Hepatocyte (in vitro differentiated cells): Measurements from ENCODE around the gene CHD5. TPM values are rescaled to one million over a fixed set of nuclear protein-coding genes. Genes with fewer than 3 reads are reported as not detected.

Experiments
- DNase-seq: peaks from one replicate; pipeline ENCODE4 v3.0.0-alpha.2; 2016; ENCODE audit warnings: low spot score
- H2AFZ ChIP-seq: fragments of 200-600 bp; sonication (generic); 2 replicates; pipeline ENCODE4 v1.6.0; 2016; ENCODE audit warnings: antibody characterized with exemption, mild to moderate bottlenecking
- H3K27ac ChIP-seq: fragments of 200-600 bp; sonication (generic); 2 replicates; pipeline ENCODE4 v1.5.1; 2016; ENCODE audit warnings: mild to moderate bottlenecking
- H3K27me3 ChIP-seq: fragments of 200-600 bp; sonication (generic); 2 replicates; pipeline ENCODE4 v1.6.1; 2016
- H3K36me3 ChIP-seq: fragments of 200-600 bp; sonication (generic); replicated peaks from 2 replicates; pipeline ENCODE4 v1.5.1; 2016; ENCODE audit warnings: low read depth; ENCODE audit not compliant: insufficient read depth
- H3K4me1 ChIP-seq: fragments of 200-600 bp; sonication (generic); 2 replicates; pipeline ENCODE4 v1.5.1; 2016; ENCODE audit warnings: mild to moderate bottlenecking, moderate library complexity; ENCODE audit not compliant: insufficient read depth
- H3K4me2 ChIP-seq: fragments of 200-600 bp; sonication (generic); 2 replicates; pipeline ENCODE4 v1.6.0; 2016
- H3K4me3 ChIP-seq: fragments of 200-600 bp; sonication (generic); 2 replicates; pipeline ENCODE4 v1.5.1; 2016; ENCODE audit warnings: mild to moderate bottlenecking
- H3K79me2 ChIP-seq: fragments of 200-600 bp; sonication (generic); 2 replicates; pipeline ENCODE4 v1.6.0; 2017; ENCODE audit warnings: mild to moderate bottlenecking
- H3K9me2 ChIP-seq: fragments of 200-600 bp; sonication (generic); replicated peaks from 2 replicates; pipeline ENCODE4 v1.6.0; 2017; ENCODE audit warnings: mild to moderate bottlenecking; ENCODE audit not compliant: insufficient read depth
- H3K9me3 ChIP-seq: fragments of 200-600 bp; sonication (generic); 2 replicates; pipeline ENCODE4 v1.5.1; 2016; ENCODE audit warnings: low read depth, mild to moderate bottlenecking
- H4K20me1 ChIP-seq: fragments of 200-600 bp; sonication (generic); 2 replicates; pipeline ENCODE4 v1.6.0; 2016; ENCODE audit warnings: mild to moderate bottlenecking; ENCODE audit not compliant: insufficient read depth, poor library complexity, severe bottlenecking
- EZH2 ChIP-seq: fragments of 200-600 bp; sonication (generic); IDR thresholded peaks from 2 replicates; pipeline ENCODE4 v1.6.1; 2016; ENCODE audit warnings: antibody characterized with exemption, mild to moderate bottlenecking, borderline replicate concordance
- EZH2phosphoT487 ChIP-seq: fragments of 200-600 bp; sonication (generic); IDR thresholded peaks from one replicate; pipeline ENCODE4 v1.6.1; 2018; ENCODE audit warnings: antibody characterized with exemption, mild to moderate bottlenecking, low read depth, moderate library complexity; ENCODE audit not compliant: unreplicated experiment, severe bottlenecking
- WGBS: methylation state at CpG from one replicate; pipeline ENCODE4 v1.1.6; 2016; ENCODE audit warnings: low lambda C conversion rate; ENCODE audit errors: missing lambda C conversion rate; 5-methylcytosine and 5-hydroxymethylcytosine counted together
- polyA plus RNA-seq: library from polyadenylated mRNA; unstranded; fragments of >200 nt; fragmentation: Nextera tagmentation; extraction: Ambion mirVana; gene quantifications from 2 replicates; pipeline ENCODE4 v1.2.1, GENCODE V29; 2016
- total RNA-seq: library from RNA; depleted of rRNA; stranded (reverse); fragments of >200 nt; gene quantifications from 2 replicates; pipeline ENCODE4 v1.2.3, GENCODE V29; 2014
- TF ChIP-seq, protein P1 (sequence below): fragments of 200-600 bp; sonication (generic); IDR thresholded peaks from 2 replicates; pipeline ENCODE4 v1.5.1; 2016; ENCODE audit warnings: antibody characterized with exemption, mild to moderate bottlenecking; ENCODE audit not compliant: poor library complexity

The CHD5 gene
- total and polyA plus RNA-seq, 2 experiments from 2014 or later, result 0.13 TPM; not detected in 1

DNA sequence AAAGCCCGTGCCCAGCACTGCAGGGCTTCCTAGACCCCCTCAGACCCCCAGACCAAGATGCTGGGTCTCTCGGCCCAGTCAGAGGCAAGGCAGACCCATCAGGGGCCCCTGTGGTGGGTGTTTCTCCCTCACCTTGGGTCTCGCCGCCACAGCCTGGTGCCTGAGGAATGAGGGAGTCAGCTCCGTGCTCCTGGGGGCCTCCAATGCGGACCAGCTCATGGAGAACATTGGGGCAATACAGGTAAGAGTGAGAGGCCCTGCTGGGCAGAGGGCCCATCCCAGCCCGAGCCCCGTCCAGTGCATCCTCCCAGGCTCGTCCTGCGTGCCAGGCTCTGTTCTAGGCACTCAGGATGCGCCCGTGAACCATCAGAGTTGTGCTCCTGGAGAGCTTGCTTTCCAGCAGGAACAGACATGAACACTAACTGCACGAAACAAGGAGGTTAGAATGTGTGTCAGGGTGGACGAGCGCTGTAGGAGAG, 83.0 kb downstream of the CHD5 start:
- H3K4me3 ChIP-seq, result no peak overlapping the region
- H3K79me2 ChIP-seq, result no peaks in the 10 kb centered on the region
- no peak overlapping the region for H3K4me2 ChIP-seq
- H3K4me1 ChIP-seq, result no peaks in the 10 kb centered on the region
- whole genome bisulfite sequencing, result 90% methylated on average over 15 of the region's 15 CpGs
- TF ChIP-seq, protein P1, sequence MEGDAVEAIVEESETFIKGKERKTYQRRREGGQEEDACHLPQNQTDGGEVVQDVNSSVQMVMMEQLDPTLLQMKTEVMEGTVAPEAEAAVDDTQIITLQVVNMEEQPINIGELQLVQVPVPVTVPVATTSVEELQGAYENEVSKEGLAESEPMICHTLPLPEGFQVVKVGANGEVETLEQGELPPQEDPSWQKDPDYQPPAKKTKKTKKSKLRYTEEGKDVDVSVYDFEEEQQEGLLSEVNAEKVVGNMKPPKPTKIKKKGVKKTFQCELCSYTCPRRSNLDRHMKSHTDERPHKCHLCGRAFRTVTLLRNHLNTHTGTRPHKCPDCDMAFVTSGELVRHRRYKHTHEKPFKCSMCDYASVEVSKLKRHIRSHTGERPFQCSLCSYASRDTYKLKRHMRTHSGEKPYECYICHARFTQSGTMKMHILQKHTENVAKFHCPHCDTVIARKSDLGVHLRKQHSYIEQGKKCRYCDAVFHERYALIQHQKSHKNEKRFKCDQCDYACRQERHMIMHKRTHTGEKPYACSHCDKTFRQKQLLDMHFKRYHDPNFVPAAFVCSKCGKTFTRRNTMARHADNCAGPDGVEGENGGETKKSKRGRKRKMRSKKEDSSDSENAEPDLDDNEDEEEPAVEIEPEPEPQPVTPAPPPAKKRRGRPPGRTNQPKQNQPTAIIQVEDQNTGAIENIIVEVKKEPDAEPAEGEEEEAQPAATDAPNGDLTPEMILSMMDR, result no peak
- no peaks in the 10 kb centered on the region for H3K27me3 ChIP-seq
- no peak overlapping the region for H3K27ac ChIP-seq
- H3K9me3 ChIP-seq, result no peaks in the 10 kb centered on the region
- no peaks in the 10 kb centered on the region for H4K20me1 ChIP-seq
- no peaks in the 10 kb centered on the region for H3K36me3 ChIP-seq
- H3K9me2 ChIP-seq, result no peaks in the 10 kb centered on the region
- no peak overlapping the region for H2AFZ ChIP-seq
- DNase-seq, result no peak

DNA sequence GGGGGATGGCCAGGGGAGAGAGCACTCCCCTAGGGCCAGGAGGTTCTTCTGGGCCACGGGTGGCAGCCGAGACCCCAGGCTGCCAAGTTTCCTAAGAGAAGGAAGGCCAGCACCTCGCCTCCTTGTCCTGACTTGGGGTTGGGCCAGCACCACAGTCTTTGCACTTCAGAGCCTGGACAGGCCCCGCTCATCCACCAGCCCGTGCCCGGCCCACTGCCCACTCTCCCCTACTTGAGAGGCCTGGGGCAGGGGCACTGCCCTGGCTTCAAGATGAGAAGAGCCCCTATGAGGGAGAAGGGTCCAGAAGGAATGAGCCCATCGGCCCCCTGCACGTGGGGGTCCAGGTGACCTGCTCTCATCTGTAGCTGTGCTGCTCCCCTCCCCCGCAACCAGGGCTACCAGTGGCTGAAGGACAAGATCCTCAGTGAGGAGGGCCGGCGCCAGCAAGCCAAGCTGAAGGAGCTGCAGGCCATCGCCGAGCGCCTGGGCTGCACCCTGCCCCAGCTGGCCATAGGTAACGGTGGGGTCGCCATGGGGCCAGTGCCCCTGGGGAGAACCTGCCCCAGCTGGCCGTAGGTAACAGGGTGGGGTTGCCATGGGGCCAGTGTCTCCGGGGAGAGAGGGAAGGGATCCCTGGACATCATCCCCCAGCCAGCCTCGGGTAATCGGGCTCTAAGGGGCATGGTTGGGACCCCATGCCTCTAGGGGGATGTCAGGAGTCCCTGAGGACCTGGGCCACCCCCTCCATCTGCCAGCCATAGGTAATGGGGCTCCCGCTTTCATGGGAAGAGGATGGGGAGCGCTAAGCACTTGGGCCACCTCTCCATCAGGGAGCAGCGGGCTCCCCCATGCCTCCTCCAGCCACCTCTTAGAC, 83.6 kb downstream of the CHD5 start:
- Histone ChIP-seq H4K20me1 (no peaks in the 10 kb centered on the region), H3K79me2 (no peaks in the 10 kb centered on the region), H3K4me1 (no peaks in the 10 kb centered on the region), H3K36me3 (no peaks in the 10 kb centered on the region), H3K27ac (no peak overlapping the region), H3K27me3 (no peaks in the 10 kb centered on the region), H3K4me3 (no peak overlapping the region), H3K9me3 (no peaks in the 10 kb centered on the region), H3K4me2 (no peak overlapping the region), H2AFZ (no peak overlapping the region), H3K9me2 (no peaks in the 10 kb centered on the region)
- WGBS, result 94% methylated on average over 22 of the region's 23 CpGs
- TF ChIP-seq EZH2phosphoT487, result no peak
- TF ChIP-seq, protein P1, result no peak
- no peak for TF ChIP-seq EZH2
- no peak for DNase-seq

DNA sequence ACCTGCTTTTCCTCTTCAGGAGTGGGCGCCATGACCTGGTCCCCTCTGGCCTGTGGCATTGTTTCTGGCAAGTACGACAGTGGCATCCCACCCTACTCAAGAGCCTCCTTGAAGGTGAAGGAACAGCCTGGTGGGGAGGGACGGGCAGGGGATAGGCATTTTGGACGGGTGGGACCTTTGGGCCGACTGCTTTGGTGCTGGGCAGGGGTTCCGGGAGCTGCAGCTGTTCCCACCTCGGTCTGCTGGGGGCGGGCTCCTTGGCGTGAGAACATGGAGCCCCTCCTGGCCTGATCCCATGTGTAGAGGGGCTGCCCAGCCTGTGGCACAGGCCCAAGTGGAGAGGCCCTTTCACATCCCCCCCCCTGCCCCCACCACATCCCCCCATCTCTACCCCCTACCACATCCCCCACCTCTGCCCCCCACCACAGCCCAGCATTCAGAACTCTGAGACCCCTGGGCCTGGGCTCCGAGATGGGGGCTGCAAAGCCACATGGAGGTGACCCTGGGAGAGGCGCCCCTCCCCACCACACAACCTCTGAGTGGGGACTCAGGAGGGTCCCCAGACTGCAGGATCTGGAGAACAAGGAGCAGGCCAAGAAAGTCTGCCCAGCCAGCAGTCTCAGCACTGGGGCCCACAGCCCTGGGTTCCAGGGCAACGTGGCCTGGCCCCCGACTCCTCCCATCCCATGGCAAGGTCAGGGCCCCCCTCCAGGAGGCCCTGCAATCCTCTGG, 84.4 kb downstream of the CHD5 start:
- no peak overlapping the region for H2AFZ ChIP-seq
- H3K4me2 ChIP-seq, result no peak overlapping the region
- H3K4me1 ChIP-seq, result no peaks in the 10 kb centered on the region
- TF ChIP-seq, protein P1, result no peak
- TF ChIP-seq EZH2 (no peak), EZH2phosphoT487 (no peak)
- no peak for DNase-seq
- H3K9me2 ChIP-seq, result no peaks in the 10 kb centered on the region
- 91% methylated on average over 11 of the region's 13 CpGs for WGBS
- no peaks in the 10 kb centered on the region for H4K20me1 ChIP-seq
- H3K27me3 ChIP-seq, result no peaks in the 10 kb centered on the region
- no peaks in the 10 kb centered on the region for H3K9me3 ChIP-seq
- H3K4me3 ChIP-seq, result no peak overlapping the region
- no peak overlapping the region for H3K27ac ChIP-seq
- no peaks in the 10 kb centered on the region for H3K79me2 ChIP-seq
- no peaks in the 10 kb centered on the region for H3K36me3 ChIP-seq
